ENCODE data around the gene CDH13. TPM values are rescaled to one million over a fixed set of nuclear protein-coding genes. Genes with fewer than 3 reads are reported as not detected.

The CDH13 gene
- total and polyA plus RNA-seq, 9 of the 15 experiments (the other 6 are each of a cell fraction or from before 2014, with no cell fraction given), result 0.03 TPM; not detected in 8

GRCh38 chr16:83268169-83268568 lies 641.4 kb downstream of the CDH13 start (continued):
- TF ChIP-seq RREB1 (CRISPR knock-in tag; IDR thresholded peaks at IDR 0.05), result no peak
- TF ChIP-seq GABPB2 (CRISPR knock-in tag; conservative IDR thresholded peaks at IDR 0.05), result no peak

- Histone ChIP-seq H3K27ac (ENCODE audit: extremely low read depth, low read depth, low read length) (no peak overlapping the region), H3K4me2 (ENCODE audit: insufficient read depth, low read length) (no peak overlapping the region), H3K4me1 (replicated peaks in 1 of 2; ENCODE audit: control insufficient read depth in 2 of 2, insufficient read depth in 2 of 2, low read length in 2 of 2) (no peaks in the 10 kb centered on the region), H3K36me3 (ENCODE audit: control insufficient read depth, insufficient read depth, low read length) (no peaks in the 10 kb centered on the region), H3K79me2 (ENCODE audit: control insufficient read depth, insufficient read depth, low read length) (no peaks in the 10 kb centered on the region), H4K20me1 (replicated peaks; ENCODE audit: control insufficient read depth, insufficient read depth, low read length) (no peaks in the 10 kb centered on the region), H3K9ac (ENCODE audit: insufficient read depth in 1 of 2, low read depth in 2 of 2, low read length in 2 of 2) (no peak overlapping the region), H2AFZ (ENCODE audit: low read depth, low read length) (no peak overlapping the region), H3K9me3 (replicated peaks; ENCODE audit: control insufficient read depth, insufficient read depth, low read depth, low read length) (no peaks in the 10 kb centered on the region), H3K27me3 (ENCODE audit: control insufficient read depth in 2 of 2, insufficient read depth in 2 of 2, low read length in 2 of 2) (no peaks in the 10 kb centered on the region), H3K9me1 (ENCODE audit: control insufficient read depth, insufficient read depth, low read length) (no peaks in the 10 kb centered on the region), H3K4me3 (no peak overlapping the region)
- ChIA-PET POLR2A (no interaction called here), CTCF (ENCODE audit: low intra/inter-chr PET ratio) (no interaction called here)
- ATAC-seq, result no peak
- BruUV-seq (replicated peaks), result no TSS peak
- in situ Hi-C loops (cut with MboI), result no loop called here
- TF ChIP-seq ATF4 (CRISPR knock-in tag; IDR thresholded peaks at IDR 0.05), result no peak
- no peak for TF ChIP-seq CREB3L1 (IDR thresholded peaks at IDR 0.05; ENCODE audit: borderline replicate concordance, low read depth)
- no peak for TF ChIP-seq TARDBP (IDR thresholded peaks at IDR 0.05)
- no peak for TF ChIP-seq MED1 (CRISPR knock-in tag; IDR thresholded peaks at IDR 0.05; ENCODE audit: borderline replicate concordance)
- TF ChIP-seq HSF4 (CRISPR knock-in tag; IDR thresholded peaks at IDR 0.05; ENCODE audit: borderline replicate concordance), result no peak
- TF ChIP-seq FUS (optimal IDR thresholded peaks at IDR 0.05; ENCODE audit: low read depth, low read length), result no peak
- DNase-seq (ENCODE audit: extremely low read depth in 1 of 4, low spot score in 3 of 4), result no peak
- intact Hi-C loops (cut with micrococcal nuclease), result no loop called here
- no peak for FAIRE-seq
Observed at GRCh38 chr16:83269048-83269447, 642.3 kb downstream of the CDH13 start.

All from K562 (cell line).